H1 (cell line): ENCODE results near the gene CPM. TPM values are rescaled to one million over a fixed set of nuclear protein-coding genes. Genes with fewer than 3 reads are reported as not detected.

Source experiments
- CTCF ChIA-PET: fragments of 300-600 bp; sonication (Branson Sonifier 250); formaldehyde crosslinking; loops from one replicate; lab custom pipeline; 2021; ENCODE audit not compliant: partially characterized antibody; lab: Charles Lee
- POLR2A ChIA-PET: fragments of 300-600 bp; sonication (Branson Sonifier 250); formaldehyde crosslinking; loops from one replicate; lab custom pipeline; 2021; ENCODE audit warnings: inconsistent platforms; ENCODE audit not compliant: partially characterized antibody; lab: Charles Lee
- DNase-seq, 2 experiments: peaks; one replicate each; pipeline versions ENCODE4 v3.0.0 to v3.0.0-alpha.2; 2010 to 2022; ENCODE audit warnings: low spot score in 2 of 2, low read depth in 1 of 2, mixed read lengths in 1 of 2
- FAIRE-seq: peaks from 2 replicates; lab custom pipeline; 2011; peaks lifted over from hg19 to GRCh38; lab: Jason Lieb, UNC
- H2AFZ ChIP-seq: 2 replicates; pipeline ENCODE4 v1.8.1; 2012; ENCODE audit warnings: low read length, inconsistent platforms
- H2AK5ac ChIP-seq: 2 replicates; pipeline ENCODE4 v1.6.1; 2013; ENCODE audit warnings: low read depth, low read length
- H2BK120ac ChIP-seq: replicated peaks from 2 replicates; pipeline ENCODE3; 2013; ENCODE audit warnings: low read depth, low read length, inconsistent platforms
- H2BK12ac ChIP-seq: 2 replicates; pipeline ENCODE4 v1.6.1; 2013; ENCODE audit warnings: low read depth, low read length
- H2BK15ac ChIP-seq: 2 replicates; pipeline ENCODE4 v1.6.1; 2013; ENCODE audit warnings: low read length
- H2BK20ac ChIP-seq: 2 replicates; pipeline ENCODE4 v1.6.1; 2013; ENCODE audit warnings: low read length
- H2BK5ac ChIP-seq: 2 replicates; pipeline ENCODE4 v1.6.1; 2013; ENCODE audit warnings: low read depth, low read length
- H3K14ac ChIP-seq: 2 replicates; pipeline ENCODE4 v1.6.1; 2013; ENCODE audit warnings: inconsistent platforms; ENCODE audit not compliant: insufficient read length
- H3K18ac ChIP-seq: 2 replicates; pipeline ENCODE4 v1.6.1; 2013; ENCODE audit warnings: low read length; ENCODE audit errors: extremely low read depth
- H3K23ac ChIP-seq: 2 replicates; pipeline ENCODE4 v1.6.1; 2013; ENCODE audit warnings: inconsistent platforms; ENCODE audit not compliant: insufficient read length
- H3K23me2 ChIP-seq: 2 replicates; pipeline ENCODE4 v1.6.1; 2013; ENCODE audit warnings: low read depth, low read length
- H3K27ac ChIP-seq: 2 replicates; pipeline ENCODE4 v1.6.1; 2011; ENCODE audit warnings: low read depth, low read length, inconsistent platforms
- H3K27me3 ChIP-seq, 4 experiments: replicated peaks in 1 of 4; 1 replicate in 1 of 4; 2 replicates in 3 of 4; pipeline versions ENCODE4 v1.6.1 to v1.8.1; 2011 to 2013; ENCODE audit warnings: low read length in 3 of 4, mild to moderate bottlenecking in 3 of 4, inconsistent platforms in 2 of 4, mixed read lengths in 2 of 4, moderate library complexity in 1 of 4; ENCODE audit not compliant: control insufficient read depth in 3 of 4, insufficient read depth in 3 of 4; ENCODE audit errors: extremely low read depth in 1 of 4
- H3K36me3 ChIP-seq, 4 experiments: 2 replicates each; pipeline versions ENCODE4 v1.6.1 to v1.8.1; 2011 to 2013; ENCODE audit warnings: mild to moderate bottlenecking in 4 of 4, low read length in 3 of 4, moderate library complexity in 2 of 4, control low read depth in 1 of 4, inconsistent platforms in 1 of 4; ENCODE audit not compliant: insufficient read depth in 4 of 4, control insufficient read depth in 2 of 4
- H3K4ac ChIP-seq: replicated peaks from 2 replicates; pipeline ENCODE3; 2013; ENCODE audit warnings: low read length, low read depth, mixed read lengths, inconsistent platforms; ENCODE audit not compliant: insufficient read length
- H3K4me1 ChIP-seq, 4 experiments: replicated peaks in 1 of 4; 1 replicate in 1 of 4; 2 replicates in 3 of 4; pipeline versions ENCODE4 v1.6.1 to v1.8.1; 2011 to 2013; ENCODE audit warnings: low read length in 3 of 4, inconsistent platforms in 2 of 4, mixed read lengths in 1 of 4; ENCODE audit not compliant: insufficient read depth in 4 of 4, control insufficient read depth in 3 of 4
- H3K4me2 ChIP-seq, 2 experiments: 2 replicates each; pipeline versions ENCODE4 v1.6.1 to v1.8.1; 2011 to 2013; ENCODE audit warnings: low read depth in 2 of 2, low read length in 2 of 2, control low read depth in 1 of 2, inconsistent platforms in 1 of 2, mild to moderate bottlenecking in 1 of 2; ENCODE audit not compliant: insufficient read depth in 1 of 2
- H3K4me3 ChIP-seq, 4 experiments: fragments of 200-600, 300-600 bp in 1 of 4; sonication (generic), shearing (Covaris generic), sonication (Bioruptor Twin) in 1 of 4; 2 replicates each; pipeline versions ENCODE4 v1.5.1 to v1.8.1; 2011 to 2016; ENCODE audit warnings: low read length in 4 of 4, low read depth in 3 of 4, control low read depth in 2 of 4, inconsistent platforms in 2 of 4, mild to moderate bottlenecking in 2 of 4, mixed read lengths in 1 of 4, moderate library complexity in 1 of 4; ENCODE audit not compliant: insufficient read depth in 2 of 4; ENCODE audit errors: extremely low read depth in 1 of 4
- H3K56ac ChIP-seq: replicated peaks from 2 replicates; pipeline ENCODE3; 2013; ENCODE audit warnings: low read depth, mild to moderate bottlenecking, mixed read lengths, low read length, inconsistent platforms; ENCODE audit not compliant: insufficient read length
- H3K79me1 ChIP-seq: 2 replicates; pipeline ENCODE4 v1.6.1; 2013; ENCODE audit warnings: low read depth, low read length, control low read depth
- H3K79me2 ChIP-seq, 2 experiments: 2 replicates each; pipeline versions ENCODE4 v1.6.1 to v1.8.1; 2012 to 2013; ENCODE audit warnings: low read length in 2 of 2, mild to moderate bottlenecking in 2 of 2, inconsistent platforms in 1 of 2; ENCODE audit not compliant: insufficient read depth in 2 of 2, control insufficient read depth in 1 of 2
- H3K9ac ChIP-seq, 4 experiments: replicated peaks in 1 of 4; 1 replicate in 1 of 4; 2 replicates in 3 of 4; pipeline versions ENCODE4 v1.6.1 to v1.8.1; 2011 to 2013; ENCODE audit warnings: low read depth in 3 of 4, low read length in 3 of 4, control low read depth in 2 of 4, mild to moderate bottlenecking in 2 of 4, moderate library complexity in 2 of 4, inconsistent platforms in 1 of 4; ENCODE audit errors: extremely low read depth in 1 of 4
- H3K9me3 ChIP-seq, 2 experiments: 2 replicates each; pipeline versions ENCODE4 v1.6.1 to v1.8.1; 2012 to 2013; ENCODE audit warnings: mild to moderate bottlenecking in 2 of 2, moderate library complexity in 2 of 2, control low read depth in 1 of 2, inconsistent platforms in 1 of 2, low read depth in 1 of 2, low read length in 1 of 2, mixed read lengths in 1 of 2; ENCODE audit not compliant: insufficient read depth in 2 of 2
- H4K20me1 ChIP-seq, 2 experiments: replicated peaks in 1 of 2; 2 replicates each; pipeline versions ENCODE3 to v1.8.1; 2011 to 2013; ENCODE audit warnings: inconsistent platforms in 2 of 2, low read length in 2 of 2, mild to moderate bottlenecking in 1 of 2; ENCODE audit not compliant: insufficient read depth in 2 of 2, control insufficient read depth in 1 of 2
- H4K5ac ChIP-seq: 2 replicates; pipeline ENCODE4 v1.6.1; 2013; ENCODE audit warnings: low read length, low read depth, mixed read lengths, inconsistent platforms; ENCODE audit not compliant: insufficient read length
- H4K8ac ChIP-seq: 2 replicates; pipeline ENCODE4 v1.8.0; 2013; ENCODE audit warnings: mild to moderate bottlenecking, moderate library complexity, low read length, inconsistent platforms; ENCODE audit not compliant: insufficient read depth; ENCODE audit errors: extremely low read depth
- H4K91ac ChIP-seq: replicated peaks from 2 replicates; pipeline ENCODE3; 2013; ENCODE audit warnings: low read length, mixed read lengths, inconsistent platforms; ENCODE audit not compliant: insufficient read length
- CBX5 ChIP-seq: fragments of 300-800, 300-1000 bp; sonication (generic); IDR thresholded peaks from 2 replicates; pipeline ENCODE4 v1.7.1; 2016; ENCODE audit warnings: antibody characterized with exemption, low read length, low read depth
- CHD1 ChIP-seq: IDR thresholded peaks from 2 replicates; pipeline ENCODE4 v1.6.1; 2012; ENCODE audit warnings: low read depth, low read length, improper control_type of control experiment
- CTBP2 ChIP-seq: IDR thresholded peaks from 2 replicates; pipeline ENCODE4 v1.7.0; 2011; ENCODE audit warnings: borderline replicate concordance, mild to moderate bottlenecking, moderate library complexity, mixed read lengths, low read length; ENCODE audit not compliant: insufficient read depth, insufficient read length
- FOSL1 ChIP-seq: IDR thresholded peaks from 2 replicates; pipeline ENCODE4 v1.6.1; 2011; ENCODE audit warnings: mild to moderate bottlenecking, low read depth, low read length, moderate library complexity; ENCODE audit not compliant: insufficient read depth
- NRF1 ChIP-seq: IDR thresholded peaks from 2 replicates; pipeline ENCODE4 v1.6.1; 2011; ENCODE audit warnings: mild to moderate bottlenecking, low read depth, low read length, improper control_type of control experiment
- POLR2A ChIP-seq, 2 experiments: IDR thresholded peaks; 1 replicate in 1 of 2; 2 replicates in 1 of 2; pipeline ENCODE4 v1.6.1; 2011; ENCODE audit warnings: low read depth in 2 of 2, low read length in 2 of 2, mild to moderate bottlenecking in 2 of 2; ENCODE audit errors: control extremely low read depth in 1 of 2
- POU5F1 ChIP-seq: IDR thresholded peaks from 2 replicates; pipeline ENCODE4 v1.6.1; 2011; ENCODE audit warnings: low read depth, mild to moderate bottlenecking, low read length, moderate library complexity
- RAD21 ChIP-seq, 2 experiments: IDR thresholded peaks in 1 of 2; conservative IDR thresholded peaks in 1 of 2; 2 replicates each; pipeline ENCODE4 v1.6.1; 2011; ENCODE audit warnings: low read depth in 2 of 2, low read length in 2 of 2, improper control_type of control experiment in 1 of 2, inconsistent platforms in 1 of 2, mild to moderate bottlenecking in 1 of 2, moderate library complexity in 1 of 2
- SIRT6 ChIP-seq: IDR thresholded peaks from one replicate; pipeline ENCODE4 v1.7.1; 2012; ENCODE audit warnings: low read length, inconsistent platforms
- SP4 ChIP-seq: IDR thresholded peaks from 2 replicates; pipeline ENCODE4 v1.6.1; 2012; ENCODE audit warnings: low read length, inconsistent platforms
- TEAD4 ChIP-seq: IDR thresholded peaks from 2 replicates; pipeline ENCODE4 v1.6.1; 2012; ENCODE audit warnings: low read depth, low read length, inconsistent platforms, mixed read lengths
- WGBS, 2 experiments: shearing (Covaris generic) in 1 of 2; methylation state at CpG; one replicate each; pipeline versions ENCODE4 v1.1.6 to v1.1.7; 2013 to 2015; ENCODE audit warnings: low lambda C conversion rate in 2 of 2, mixed read lengths in 2 of 2, inconsistent platforms in 1 of 2, low coverage in 1 of 2, missing lambda C conversion rate in 1 of 2; ENCODE audit not compliant: insufficient replicate concordance in 2 of 2, insufficient coverage in 1 of 2, insufficient read length in 1 of 2; ENCODE audit errors: extremely low coverage in 1 of 2, missing lambda C conversion rate in 1 of 2; 5-methylcytosine and 5-hydroxymethylcytosine counted together
- polyA plus RNA-seq, 7 experiments: library from polyadenylated mRNA; depleted of rRNA in 3 of 7; stranded (reverse) in 5 of 7; unstranded in 2 of 7; fragments of >200 nt in 5 of 7; fragments of 200-250 nt in 2 of 7; gene quantifications; 1 replicate in 5 of 7; 2 replicates in 1 of 7; 4 replicates in 1 of 7; pipeline versions ENCODE4 v1.2.1 to v1.2.3, GENCODE V29; 2011 to 2013; ENCODE audit warnings: missing spikeins in 2 of 7, mixed read lengths in 2 of 7
- total RNA-seq: library from RNA; stranded (reverse); fragmentation: NEBNext Ultra II Directional; extraction: Animal tissue kit (Norgen Biotek cat#: 25700); gene quantifications from 2 replicates; pipeline ENCODE4 v1.2.1, GENCODE V29; 2021

The CPM gene
- total and polyA plus RNA-seq, 2 of the 8 experiments (the other 6 are each of a cell fraction or from before 2014, with no cell fraction given), result 0.33 to 3.1 TPM

DNA sequence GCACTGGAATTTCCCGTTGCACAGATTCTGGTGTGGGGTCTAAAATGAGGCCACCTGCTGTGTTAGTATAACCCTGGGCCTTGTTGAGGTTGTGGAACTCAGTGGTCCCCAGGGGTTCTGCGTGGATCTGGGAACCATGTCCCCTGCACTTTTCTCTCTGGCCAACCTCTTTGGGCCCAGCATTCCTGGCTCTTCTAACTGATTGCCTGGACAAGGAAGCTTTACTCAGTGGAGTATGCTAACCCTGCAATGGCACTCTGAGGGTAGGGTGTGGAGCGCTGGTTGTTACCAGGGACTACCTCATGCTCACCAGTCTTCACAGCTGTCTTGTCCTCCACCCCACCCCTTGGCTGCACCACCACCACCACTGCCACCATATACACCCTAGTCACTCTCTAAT lies 39.2 kb downstream of the CPM start:
- H3K23ac ChIP-seq, result no peak overlapping the region
- H3K4me1 ChIP-seq, result no peaks in the 10 kb centered on the region
- no peak overlapping the region for H2BK20ac ChIP-seq
- H3K36me3 ChIP-seq, result no peaks in the 10 kb centered on the region
- H3K79me1 ChIP-seq, result no peaks in the 10 kb centered on the region
- POLR2A ChIA-PET, result no interaction called here
- no peak overlapping the region for H2BK120ac ChIP-seq
- H2BK15ac ChIP-seq, result no peak overlapping the region
- H4K20me1 ChIP-seq, result no peaks in the 10 kb centered on the region
- CTCF ChIA-PET, result interaction anchor here (1.0 to 1.5 kb wide), 2 partner anchors 10 to 178 kb away, joined by 4 read pairs; no protein-coding TSS in a partner anchor
- FAIRE-seq (no peak), DNase-seq (no peak)
- H3K4me2 ChIP-seq, result no peak overlapping the region
- no peak overlapping the region for H3K56ac ChIP-seq
- TF ChIP-seq POLR2A (IDR thresholded peaks at IDR 0.05; ENCODE audit: control extremely low read depth in 1 of 2, low read depth in 2 of 2, low read length in 2 of 2), result no peak
- TF ChIP-seq NRF1, result no peak
- TF ChIP-seq RAD21 (IDR thresholded peaks at IDR 0.05 in 1 of 2, conservative IDR thresholded peaks at IDR 0.05 in 1 of 2; ENCODE audit: low read depth in 2 of 2, low read length in 2 of 2), result no peak
- TF ChIP-seq SP4, result no peak
- no peak for TF ChIP-seq CHD1
- no peak for TF ChIP-seq FOSL1
- TF ChIP-seq POU5F1, result no peak
- TF ChIP-seq CTBP2, result no peak
- TF ChIP-seq SIRT6, result no peak
- no peak for TF ChIP-seq CBX5
- no peak for TF ChIP-seq TEAD4
- no peak overlapping the region for H3K4me3 ChIP-seq
- no peak overlapping the region for H4K91ac ChIP-seq
- no peak overlapping the region for H2AK5ac ChIP-seq
- H3K14ac ChIP-seq, result no peak overlapping the region
- H3K18ac ChIP-seq, result no peak overlapping the region
- H3K9ac ChIP-seq, result no peak overlapping the region
- H4K8ac ChIP-seq, result no peak overlapping the region
- H2BK5ac ChIP-seq, result no peak overlapping the region
- H4K5ac ChIP-seq, result no peak overlapping the region
- no peaks in the 10 kb centered on the region for H3K27me3 ChIP-seq
- H3K23me2 ChIP-seq, result no peaks in the 10 kb centered on the region
- no peak overlapping the region for H3K4ac ChIP-seq
- H2BK12ac ChIP-seq, result no peak overlapping the region
- H3K27ac ChIP-seq, result no peak overlapping the region
- H3K79me2 ChIP-seq, result no peaks in the 10 kb centered on the region
- no peak overlapping the region for H2AFZ ChIP-seq
- no peaks in the 10 kb centered on the region for H3K9me3 ChIP-seq
- WGBS, 2 experiments, result 87% methylated on average over 3 of the region's 3 CpGs; no CpG with 5 or more reads in 1 of the 2 experiments
